Breast epithelium (tissue), 4 donors: ENCODE data around the gene BAMBI. TPM values are rescaled to one million over a fixed set of nuclear protein-coding genes. Genes with fewer than 3 reads are reported as not detected.

ENCODE experiments used
- DNase-seq, 2 donors: peaks; one replicate each; pipeline ENCODE4 v3.0.0-alpha.2; 2019; ENCODE audit warnings: low spot score in 2 of 2
- H3K27ac ChIP-seq, 2 donors: fragments of 200-600 bp; sonication (generic) in 1 of 2; one replicate each; pipeline ENCODE4 v1.5.1; 2016 to 2019; ENCODE audit warnings: mild to moderate bottlenecking in 1 of 2
- H3K27me3 ChIP-seq, 2 donors: fragments of 200-600 bp; sonication (generic) in 1 of 2; one replicate each; pipeline versions ENCODE4 v1.5.1 to v1.6.0; 2017 to 2019; ENCODE audit warnings: control low read depth in 1 of 2, mild to moderate bottlenecking in 1 of 2
- H3K36me3 ChIP-seq: fragments of 200-600 bp; one replicate; pipeline ENCODE4 v1.5.1; 2019
- H3K4me1 ChIP-seq, 2 donors: fragments of 200-600 bp; sonication (generic); one replicate each; pipeline ENCODE4 v1.5.1; 2016 to 2019; ENCODE audit warnings: control low read depth in 1 of 2
- H3K4me3 ChIP-seq, 3 donors: fragments of 200-600 bp; sonication (generic); 1 replicate in 2 of 3; 2 replicates in 1 of 3; pipeline ENCODE4 v1.5.1; 2016 to 2019; ENCODE audit warnings: mild to moderate bottlenecking in 3 of 3, moderate library complexity in 2 of 3
- H3K9me3 ChIP-seq, 2 donors: fragments of 200-600 bp; sonication (generic) in 1 of 2; one replicate each; pipeline ENCODE4 v1.5.1; 2016 to 2019; ENCODE audit warnings: control low read depth in 1 of 2
- POLR2A ChIP-seq: fragments of 450-650 bp; IDR thresholded peaks from one replicate; pipeline ENCODE4 v1.6.1; 2016; ENCODE audit warnings: antibody characterized with exemption, mild to moderate bottlenecking, moderate library complexity
- POLR2AphosphoS5 ChIP-seq, 3 donors: sonication (generic); formaldehyde crosslinking; IDR thresholded peaks; one replicate each; pipeline ENCODE4 v1.6.1; 2017; ENCODE audit warnings: antibody characterized with exemption in 3 of 3
- intact Hi-C: fragments of 100-400 bp; cut with DNase I; formaldehyde crosslinking; loops from one replicate; pipeline ENCODE4 v1.15.1; 2023; ENCODE audit warnings: low total_unique reads
- total RNA-seq, 3 donors: library from RNA; depleted of rRNA; stranded (reverse); fragments of >200 nt; gene quantifications; one replicate each; pipeline ENCODE4 v1.1.0, GENCODE V29; 2016
- TF ChIP-seq, protein P1 (sequence below), 3 donors: fragments of 450-650 bp; IDR thresholded peaks; one replicate each; pipeline ENCODE4 v1.5.1; 2016 to 2017; ENCODE audit warnings: antibody characterized with exemption in 3 of 3, mild to moderate bottlenecking in 3 of 3, moderate library complexity in 3 of 3

BAMBI gene
- total RNA-seq, 3 donors from 2014 or later: 3.4 to 41.9 (median 7.5) TPM

DNA sequence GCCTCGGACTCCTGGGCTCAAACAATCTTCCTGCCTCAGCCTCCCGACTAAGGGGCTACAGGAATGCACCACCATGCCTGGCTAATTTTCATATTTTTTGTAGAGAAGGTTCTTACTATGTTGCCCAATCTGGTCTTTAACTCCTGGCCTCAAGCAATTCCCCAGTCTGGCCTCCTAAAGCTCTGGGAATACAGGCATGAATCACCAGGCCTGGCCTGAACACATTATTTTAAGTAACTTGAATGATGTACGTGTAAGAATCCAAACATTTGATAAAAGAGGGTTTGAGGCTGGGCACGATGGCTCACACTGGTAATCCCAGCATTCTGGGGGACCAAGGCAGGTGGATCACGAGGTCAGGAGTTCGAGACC is 13.0 kb upstream of the BAMBI start:
- TF ChIP-seq POLR2AphosphoS5 (IDR thresholded peaks at IDR 0.05): no peak
- TF ChIP-seq, protein P1, sequence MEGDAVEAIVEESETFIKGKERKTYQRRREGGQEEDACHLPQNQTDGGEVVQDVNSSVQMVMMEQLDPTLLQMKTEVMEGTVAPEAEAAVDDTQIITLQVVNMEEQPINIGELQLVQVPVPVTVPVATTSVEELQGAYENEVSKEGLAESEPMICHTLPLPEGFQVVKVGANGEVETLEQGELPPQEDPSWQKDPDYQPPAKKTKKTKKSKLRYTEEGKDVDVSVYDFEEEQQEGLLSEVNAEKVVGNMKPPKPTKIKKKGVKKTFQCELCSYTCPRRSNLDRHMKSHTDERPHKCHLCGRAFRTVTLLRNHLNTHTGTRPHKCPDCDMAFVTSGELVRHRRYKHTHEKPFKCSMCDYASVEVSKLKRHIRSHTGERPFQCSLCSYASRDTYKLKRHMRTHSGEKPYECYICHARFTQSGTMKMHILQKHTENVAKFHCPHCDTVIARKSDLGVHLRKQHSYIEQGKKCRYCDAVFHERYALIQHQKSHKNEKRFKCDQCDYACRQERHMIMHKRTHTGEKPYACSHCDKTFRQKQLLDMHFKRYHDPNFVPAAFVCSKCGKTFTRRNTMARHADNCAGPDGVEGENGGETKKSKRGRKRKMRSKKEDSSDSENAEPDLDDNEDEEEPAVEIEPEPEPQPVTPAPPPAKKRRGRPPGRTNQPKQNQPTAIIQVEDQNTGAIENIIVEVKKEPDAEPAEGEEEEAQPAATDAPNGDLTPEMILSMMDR (IDR thresholded peaks at IDR 0.05): no peak
- no peak for TF ChIP-seq POLR2A
- DNase-seq: no peak

DNA sequence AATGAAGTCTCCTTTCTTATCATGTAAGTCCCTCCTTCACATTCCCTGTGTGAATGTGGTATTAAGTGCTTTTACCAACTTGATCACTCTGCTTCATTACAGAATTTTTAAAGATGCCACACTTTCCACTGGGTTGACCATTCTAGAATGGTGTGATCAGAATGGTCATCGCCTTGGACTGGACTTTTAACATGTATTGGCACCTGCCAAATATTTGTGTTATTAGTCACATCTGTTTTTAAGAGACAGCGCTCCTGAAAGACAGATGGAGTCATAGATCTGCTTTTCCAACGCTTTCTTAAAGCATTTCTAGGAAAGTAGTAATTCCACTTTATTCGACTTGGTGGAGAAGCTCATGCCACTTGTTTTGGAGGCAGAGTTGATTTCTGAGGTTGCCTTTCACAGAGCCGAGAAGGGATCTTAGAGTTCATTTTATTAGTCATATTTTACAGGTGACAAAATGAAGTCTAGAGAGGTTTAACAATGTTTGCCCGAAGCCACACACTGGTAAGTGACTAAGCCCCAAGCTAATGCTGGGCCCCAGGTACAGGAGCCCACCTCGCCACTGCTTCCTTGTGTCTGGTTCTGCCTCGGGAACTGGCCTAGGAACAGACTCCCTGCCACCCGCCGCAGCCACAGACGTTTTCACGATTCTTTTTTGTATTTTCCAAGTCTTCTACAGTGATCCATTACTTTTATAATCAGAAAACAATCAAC is 10.4 kb upstream of the BAMBI start:
- H3K27me3 ChIP-seq: peaks cover 0 to 18% of the 10 kb centered on the region in 2 donors

More for the DNA sequence above, 13.0 kb upstream of the BAMBI start:
- H3K27ac ChIP-seq: no peak overlapping the region
- intact Hi-C loops: no loop called here
- H3K4me1 ChIP-seq: no peaks in the 10 kb centered on the region
- no peaks in the 10 kb centered on the region for H3K9me3 ChIP-seq
- peaks cover 0 to 8% of the 10 kb centered on the region in 2 donors for H3K27me3 ChIP-seq
- no peak overlapping the region for H3K4me3 ChIP-seq
- no peaks in the 10 kb centered on the region for H3K36me3 ChIP-seq

GRCh38 chr10:28668363-28669226 is 8.7 kb upstream of the BAMBI start:
- Histone ChIP-seq H3K27ac (no peak overlapping the region), H3K27me3 (peaks cover 0 to 18% of the 10 kb centered on the region in 2 donors), H3K36me3 (no peaks in the 10 kb centered on the region), H3K4me3 (peak overlapping the region; percentile 34 to 66 (median 53)), H3K4me1 (no peaks in the 10 kb centered on the region), H3K9me3 (no peaks in the 10 kb centered on the region)
- intact Hi-C loops: loop anchor here (5.0 kb wide), 1 partner anchor 639 kb away; no protein-coding TSS in a partner anchor
- TF ChIP-seq, protein P1 (IDR thresholded peaks at IDR 0.05): no peak
- TF ChIP-seq POLR2AphosphoS5 (IDR thresholded peaks at IDR 0.05) (no peak), POLR2A (no peak)
- peak; percentile 33 to 58 for DNase-seq

More for the DNA sequence above, 10.4 kb upstream of the BAMBI start:
- Histone ChIP-seq H3K27ac (no peak overlapping the region), H3K36me3 (no peaks in the 10 kb centered on the region), H3K9me3 (no peaks in the 10 kb centered on the region), H3K4me3 (no peak overlapping the region), H3K4me1 (no peaks in the 10 kb centered on the region)
- TF ChIP-seq POLR2AphosphoS5 (IDR thresholded peaks at IDR 0.05): no peak
- TF ChIP-seq, protein P1 (IDR thresholded peaks at IDR 0.05): no peak
- no peak for TF ChIP-seq POLR2A
- DNase-seq: no peak
- intact Hi-C loops: loop anchor here (5.0 kb wide), 1 partner anchor 640 kb away; no protein-coding TSS in a partner anchor

GRCh38 chr10:28669227-28670173 is 7.8 kb upstream of the BAMBI start:
- H3K27ac ChIP-seq: no peak overlapping the region
- no peak for DNase-seq
- intact Hi-C loops: loop anchor here (5.0 kb wide), 1 partner anchor 638 kb away; no protein-coding TSS in a partner anchor
- H3K27me3 ChIP-seq: peaks cover 0 to 18% of the 10 kb centered on the region in 2 donors
- H3K9me3 ChIP-seq: no peaks in the 10 kb centered on the region
- no peaks in the 10 kb centered on the region for H3K36me3 ChIP-seq
- TF ChIP-seq, protein P1 (IDR thresholded peaks at IDR 0.05): no peak
- no peak for TF ChIP-seq POLR2A
- no peak for TF ChIP-seq POLR2AphosphoS5 (IDR thresholded peaks at IDR 0.05)
- no peaks in the 10 kb centered on the region for H3K4me1 ChIP-seq
- peak overlapping the region; percentile 34 to 66 (median 53) for H3K4me3 ChIP-seq
